DND-41 (cell line): ENCODE measurements around the gene KATNAL1.

Experiments used
- EZH2 ChIP-seq: IDR thresholded peaks from 3 replicates; pipeline ENCODE4 v1.6.1; 2012; ENCODE audit warnings: borderline replicate concordance, low read depth, mild to moderate bottlenecking, moderate library complexity, low read length, inconsistent platforms; ENCODE audit not compliant: severe bottlenecking
- TF ChIP-seq, protein P1 (sequence below): IDR thresholded peaks from 2 replicates; pipeline ENCODE4 v1.5.1; 2012; ENCODE audit warnings: borderline replicate concordance, low read length, moderate library complexity, mild to moderate bottlenecking; ENCODE audit not compliant: poor library complexity, severe bottlenecking; ENCODE audit errors: extremely low read depth

- TF ChIP-seq, protein P1, sequence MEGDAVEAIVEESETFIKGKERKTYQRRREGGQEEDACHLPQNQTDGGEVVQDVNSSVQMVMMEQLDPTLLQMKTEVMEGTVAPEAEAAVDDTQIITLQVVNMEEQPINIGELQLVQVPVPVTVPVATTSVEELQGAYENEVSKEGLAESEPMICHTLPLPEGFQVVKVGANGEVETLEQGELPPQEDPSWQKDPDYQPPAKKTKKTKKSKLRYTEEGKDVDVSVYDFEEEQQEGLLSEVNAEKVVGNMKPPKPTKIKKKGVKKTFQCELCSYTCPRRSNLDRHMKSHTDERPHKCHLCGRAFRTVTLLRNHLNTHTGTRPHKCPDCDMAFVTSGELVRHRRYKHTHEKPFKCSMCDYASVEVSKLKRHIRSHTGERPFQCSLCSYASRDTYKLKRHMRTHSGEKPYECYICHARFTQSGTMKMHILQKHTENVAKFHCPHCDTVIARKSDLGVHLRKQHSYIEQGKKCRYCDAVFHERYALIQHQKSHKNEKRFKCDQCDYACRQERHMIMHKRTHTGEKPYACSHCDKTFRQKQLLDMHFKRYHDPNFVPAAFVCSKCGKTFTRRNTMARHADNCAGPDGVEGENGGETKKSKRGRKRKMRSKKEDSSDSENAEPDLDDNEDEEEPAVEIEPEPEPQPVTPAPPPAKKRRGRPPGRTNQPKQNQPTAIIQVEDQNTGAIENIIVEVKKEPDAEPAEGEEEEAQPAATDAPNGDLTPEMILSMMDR = no peak
- TF ChIP-seq EZH2 = no peak
These were observed 48.5 kb upstream of the KATNAL1 start for GRCh38 chr13:30355839-30356238.
